Right ventricle myocardium inferior (tissue), 1 donor: ENCODE results near the gene ALB. TPM values are rescaled to one million over a fixed set of nuclear protein-coding genes. Genes with fewer than 3 reads are reported as not detected.

ENCODE experiments used
- ATAC-seq: fragments of 200-7000 bp; cut with Tn5 transposase; one replicate; pipeline ENCODE4 v1.9.1; 2020; ENCODE audit warnings: mild to moderate bottlenecking, moderate library complexity
- DNase-seq: peaks from one replicate; pipeline ENCODE4 v3.0.0; 2021; ENCODE audit errors: missing footprints
- intact Hi-C: fragments of 100-400 bp; cut with DNase I; formaldehyde crosslinking; loops from one replicate; pipeline ENCODE4 v1.11.0; 2022
- total RNA-seq: library from RNA; stranded (reverse); fragmentation: NEBNext Ultra II Directional; extraction: Animal tissue kit (Norgen Biotek cat#: 25700); gene quantifications from one replicate; pipeline ENCODE4 v1.2.1, GENCODE V29; 2021
- donor health status: DM: no; HTN: yes; CAD: no; lungs with severe emphysema.

Gene ALB
- total RNA-seq, 1 donor from 2014 or later, result not detected

DNA sequence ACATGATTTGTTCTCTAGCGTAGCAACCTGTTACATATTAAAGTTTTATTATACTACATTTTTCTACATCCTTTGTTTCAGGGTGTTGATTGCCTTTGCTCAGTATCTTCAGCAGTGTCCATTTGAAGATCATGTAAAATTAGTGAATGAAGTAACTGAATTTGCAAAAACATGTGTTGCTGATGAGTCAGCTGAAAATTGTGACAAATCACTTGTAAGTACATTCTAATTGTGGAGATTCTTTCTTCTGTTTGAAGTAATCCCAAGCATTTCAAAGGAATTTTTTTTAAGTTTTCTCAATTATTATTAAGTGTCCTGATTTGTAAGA lies 2.4 kb downstream of the ALB start:
- intact Hi-C loops, result no loop called here
- ATAC-seq (no peak), DNase-seq (no peak)

DNA sequence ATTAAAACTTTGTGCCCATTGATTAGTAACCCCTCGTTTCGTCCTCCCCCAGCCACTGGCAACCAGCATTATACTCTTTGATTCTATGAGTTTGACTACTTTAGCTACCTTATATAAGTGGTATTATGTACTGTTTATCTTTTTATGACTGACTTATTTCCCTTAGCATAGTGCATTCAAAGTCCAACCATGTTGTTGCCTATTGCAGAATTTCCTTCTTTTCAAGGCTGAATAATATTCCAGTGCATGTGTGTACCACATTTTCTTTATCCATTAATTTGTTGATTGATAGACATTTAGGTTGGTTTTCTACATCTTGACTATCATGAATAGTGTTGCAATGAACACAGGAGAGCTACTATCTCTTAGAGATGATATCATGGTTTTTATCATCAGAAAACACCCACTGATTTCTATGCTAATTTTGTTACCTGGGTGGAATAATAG lies 3.2 kb downstream of the ALB start:
- no peak for DNase-seq
- intact Hi-C loops, result no loop called here
- ATAC-seq, result no peak

DNA sequence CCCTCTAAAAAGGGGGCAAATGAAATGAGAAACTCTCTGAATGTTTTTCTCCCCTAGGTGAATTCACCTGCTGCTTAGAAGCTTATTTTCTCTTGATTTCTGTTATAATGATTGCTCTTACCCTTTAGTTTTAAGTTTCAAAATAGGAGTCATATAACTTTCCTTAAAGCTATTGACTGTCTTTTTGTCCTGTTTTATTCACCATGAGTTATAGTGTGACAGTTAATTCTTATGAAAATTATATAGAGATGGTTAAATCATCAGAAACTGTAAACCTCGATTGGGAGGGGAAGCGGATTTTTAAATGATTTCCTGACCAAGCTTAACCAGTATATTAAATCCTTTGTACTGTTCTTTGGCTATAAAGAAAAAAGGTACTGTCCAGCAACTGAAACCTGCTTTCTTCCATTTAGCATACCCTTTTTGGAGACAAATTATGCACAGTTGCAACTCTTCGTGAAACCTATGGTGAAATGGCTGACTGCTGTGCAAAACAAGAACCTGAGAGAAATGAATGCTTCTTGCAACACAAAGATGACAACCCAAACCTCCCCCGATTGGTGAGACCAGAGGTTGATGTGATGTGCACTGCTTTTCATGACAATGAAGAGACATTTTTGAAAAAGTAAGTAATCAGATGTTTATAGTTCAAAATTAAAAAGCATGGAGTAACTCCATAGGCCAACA lies 4.2 kb downstream of the ALB start:
- DNase-seq (no peak), ATAC-seq (no peak)
- intact Hi-C loops, result no loop called here

DNA sequence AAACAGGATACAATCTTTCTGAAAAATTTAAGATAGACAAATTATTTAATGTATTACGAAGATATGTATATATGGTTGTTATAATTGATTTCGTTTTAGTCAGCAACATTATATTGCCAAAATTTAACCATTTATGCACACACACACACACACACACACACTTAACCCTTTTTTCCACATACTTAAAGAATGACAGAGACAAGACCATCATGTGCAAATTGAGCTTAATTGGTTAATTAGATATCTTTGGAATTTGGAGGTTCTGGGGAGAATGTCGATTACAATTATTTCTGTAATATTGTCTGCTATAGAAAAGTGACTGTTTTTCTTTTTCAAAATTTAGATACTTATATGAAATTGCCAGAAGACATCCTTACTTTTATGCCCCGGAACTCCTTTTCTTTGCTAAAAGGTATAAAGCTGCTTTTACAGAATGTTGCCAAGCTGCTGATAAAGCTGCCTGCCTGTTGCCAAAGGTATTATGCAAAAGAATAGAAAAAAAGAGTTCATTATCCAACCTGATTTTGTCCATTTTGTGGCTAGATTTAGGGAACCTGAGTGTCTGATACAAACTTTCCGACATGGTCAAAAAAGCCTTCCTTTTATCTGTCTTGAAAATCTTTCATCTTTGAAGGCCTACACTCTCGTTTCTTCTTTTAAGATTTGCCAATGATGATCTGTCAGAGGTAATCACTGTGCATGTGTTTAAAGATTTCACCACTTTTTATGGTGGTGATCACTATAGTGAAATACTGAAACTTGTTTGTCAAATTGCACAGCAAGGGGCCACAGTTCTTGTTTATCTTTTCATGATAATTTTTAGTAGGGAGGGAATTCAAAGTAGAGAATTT lies 5.2 kb downstream of the ALB start:
- no peak for DNase-seq
- ATAC-seq, result no peak
- intact Hi-C loops, result no loop called here

DNA sequence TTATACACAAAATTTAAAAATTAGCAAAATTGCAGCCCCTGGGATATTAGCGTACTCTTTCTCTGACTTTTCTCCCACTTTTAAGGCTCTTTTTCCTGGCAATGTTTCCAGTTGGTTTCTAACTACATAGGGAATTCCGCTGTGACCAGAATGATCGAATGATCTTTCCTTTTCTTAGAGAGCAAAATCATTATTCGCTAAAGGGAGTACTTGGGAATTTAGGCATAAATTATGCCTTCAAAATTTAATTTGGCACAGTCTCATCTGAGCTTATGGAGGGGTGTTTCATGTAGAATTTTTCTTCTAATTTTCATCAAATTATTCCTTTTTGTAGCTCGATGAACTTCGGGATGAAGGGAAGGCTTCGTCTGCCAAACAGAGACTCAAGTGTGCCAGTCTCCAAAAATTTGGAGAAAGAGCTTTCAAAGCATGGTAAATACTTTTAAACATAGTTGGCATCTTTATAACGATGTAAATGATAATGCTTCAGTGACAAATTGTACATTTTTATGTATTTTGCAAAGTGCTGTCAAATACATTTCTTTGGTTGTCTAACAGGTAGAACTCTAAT lies 6.0 kb downstream of the ALB start:
- ATAC-seq (no peak), DNase-seq (no peak)
- intact Hi-C loops, result no loop called here

DNA sequence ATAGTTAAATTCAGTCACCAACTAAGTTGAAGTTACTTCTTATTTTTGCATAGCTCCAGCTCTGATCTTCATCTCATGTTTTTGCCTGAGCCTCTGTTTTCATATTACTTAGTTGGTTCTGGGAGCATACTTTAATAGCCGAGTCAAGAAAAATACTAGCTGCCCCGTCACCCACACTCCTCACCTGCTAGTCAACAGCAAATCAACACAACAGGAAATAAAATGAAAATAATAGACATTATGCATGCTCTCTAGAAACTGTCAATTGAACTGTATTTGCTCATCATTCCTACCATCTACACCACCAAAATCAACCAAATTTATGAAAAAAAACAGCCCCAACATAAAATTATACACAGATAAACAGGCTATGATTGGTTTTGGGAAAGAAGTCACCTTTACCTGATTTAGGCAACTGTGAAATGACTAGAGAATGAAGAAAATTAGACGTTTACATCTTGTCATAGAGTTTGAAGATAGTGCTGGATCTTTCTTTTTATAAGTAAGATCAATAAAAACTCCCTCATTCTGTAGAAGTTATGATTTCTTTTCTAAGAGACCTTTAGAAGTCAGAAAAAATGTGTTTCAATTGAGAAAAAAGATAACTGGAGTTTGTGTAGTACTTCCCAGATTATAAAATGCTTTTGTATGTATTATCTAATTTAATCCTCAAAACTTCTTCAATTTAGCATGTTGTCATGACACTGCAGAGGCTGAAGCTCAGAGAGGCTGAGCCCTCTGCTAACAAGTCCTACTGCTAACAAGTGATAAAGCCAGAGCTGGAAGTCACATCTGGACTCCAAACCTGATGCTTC lies 7.0 kb downstream of the ALB start:
- no peak for ATAC-seq
- DNase-seq, result no peak
- intact Hi-C loops, result no loop called here

DNA sequence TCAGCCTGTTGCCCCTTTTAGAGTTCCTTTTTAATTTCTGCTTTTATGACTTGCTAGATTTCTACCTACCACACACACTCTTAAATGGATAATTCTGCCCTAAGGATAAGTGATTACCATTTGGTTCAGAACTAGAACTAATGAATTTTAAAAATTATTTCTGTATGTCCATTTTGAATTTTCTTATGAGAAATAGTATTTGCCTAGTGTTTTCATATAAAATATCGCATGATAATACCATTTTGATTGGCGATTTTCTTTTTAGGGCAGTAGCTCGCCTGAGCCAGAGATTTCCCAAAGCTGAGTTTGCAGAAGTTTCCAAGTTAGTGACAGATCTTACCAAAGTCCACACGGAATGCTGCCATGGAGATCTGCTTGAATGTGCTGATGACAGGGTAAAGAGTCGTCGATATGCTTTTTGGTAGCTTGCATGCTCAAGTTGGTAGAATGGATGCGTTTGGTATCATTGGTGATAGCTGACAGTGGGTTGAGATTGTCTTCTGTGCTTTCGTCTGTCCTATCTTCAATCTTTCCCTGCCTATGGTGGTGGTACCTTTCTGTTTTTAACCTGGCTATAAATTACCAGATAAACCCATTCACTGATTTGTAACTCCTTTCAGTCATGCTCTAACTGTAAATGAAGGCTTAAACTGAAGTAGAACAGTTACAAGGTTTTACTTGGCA lies 7.8 kb downstream of the ALB start:
- ATAC-seq (no peak), DNase-seq (no peak)
- intact Hi-C loops, result no loop called here

DNA sequence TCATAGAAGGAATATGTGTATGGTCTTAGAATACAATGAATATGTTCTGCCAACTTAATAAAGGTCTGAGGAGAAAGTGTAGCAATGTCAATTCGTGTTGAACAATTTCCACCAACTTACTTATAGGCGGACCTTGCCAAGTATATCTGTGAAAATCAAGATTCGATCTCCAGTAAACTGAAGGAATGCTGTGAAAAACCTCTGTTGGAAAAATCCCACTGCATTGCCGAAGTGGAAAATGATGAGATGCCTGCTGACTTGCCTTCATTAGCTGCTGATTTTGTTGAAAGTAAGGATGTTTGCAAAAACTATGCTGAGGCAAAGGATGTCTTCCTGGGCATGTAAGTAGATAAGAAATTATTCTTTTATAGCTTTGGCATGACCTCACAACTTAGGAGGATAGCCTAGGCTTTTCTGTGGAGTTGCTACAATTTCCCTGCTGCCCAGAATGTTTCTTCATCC lies 9.2 kb downstream of the ALB start:
- intact Hi-C loops, result no loop called here
- no peak for DNase-seq
- ATAC-seq, result no peak

DNA sequence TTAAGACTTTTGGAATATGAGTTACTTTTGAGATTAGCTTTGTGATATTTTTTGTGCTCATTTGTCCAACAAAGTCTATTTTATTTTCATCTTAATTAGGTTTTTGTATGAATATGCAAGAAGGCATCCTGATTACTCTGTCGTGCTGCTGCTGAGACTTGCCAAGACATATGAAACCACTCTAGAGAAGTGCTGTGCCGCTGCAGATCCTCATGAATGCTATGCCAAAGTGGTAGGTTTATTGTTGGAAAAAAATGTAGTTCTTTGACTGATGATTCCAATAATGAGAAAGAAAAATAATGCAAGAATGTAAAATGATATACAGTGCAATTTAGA lies 10.8 kb downstream of the ALB start:
- ATAC-seq (no peak), DNase-seq (no peak)
- intact Hi-C loops, result no loop called here

DNA sequence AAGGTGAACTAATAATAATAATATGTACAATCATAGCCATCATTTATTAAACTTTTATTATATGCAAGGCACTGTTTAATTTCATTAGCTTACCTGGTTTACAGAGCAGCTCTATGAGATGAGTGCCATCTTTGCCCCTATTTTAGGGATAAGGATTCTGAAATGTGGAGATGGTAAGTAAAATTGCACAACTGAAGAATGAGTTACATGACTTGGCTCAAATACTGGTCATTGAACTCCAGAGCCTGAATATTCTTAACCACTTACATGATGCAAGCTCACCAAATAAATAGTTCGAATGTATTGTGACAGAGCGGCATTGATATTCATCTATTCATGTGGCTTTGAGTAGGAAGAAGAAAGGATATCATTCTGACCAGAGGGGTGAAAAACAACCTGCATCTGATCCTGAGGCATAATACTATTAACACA lies 11.7 kb downstream of the ALB start:
- no peak for DNase-seq
- intact Hi-C loops, result no loop called here
- ATAC-seq, result no peak

DNA sequence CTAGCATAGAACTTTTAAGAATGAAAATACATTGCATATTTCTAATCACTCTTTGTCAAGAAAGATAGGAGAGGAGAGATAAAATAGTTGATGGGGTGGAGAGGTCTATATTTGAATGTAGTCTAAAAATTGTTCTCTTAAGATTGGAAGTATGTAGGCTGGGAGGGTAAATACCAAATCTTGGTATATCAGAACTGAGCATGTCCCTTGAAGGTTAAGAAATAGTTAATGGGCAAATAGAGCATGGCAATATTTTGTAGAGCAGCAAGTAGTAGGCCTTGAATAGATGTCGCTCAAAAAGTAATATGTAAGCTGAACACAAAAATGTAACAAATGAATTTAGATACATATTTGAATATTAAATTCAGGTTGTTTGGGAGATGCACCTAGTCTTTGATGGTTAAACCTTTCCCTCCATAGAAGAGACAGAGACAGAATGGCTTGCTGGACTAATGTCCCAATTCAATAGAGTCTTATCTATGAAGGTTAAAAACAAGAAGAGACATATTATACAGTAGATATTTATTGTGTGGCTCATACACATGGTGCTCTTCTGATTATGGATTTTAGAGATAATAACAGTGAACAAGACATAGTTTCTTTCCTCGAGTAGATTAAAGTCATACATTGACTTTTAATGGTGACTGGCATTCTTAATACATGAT lies 12.5 kb downstream of the ALB start:
- intact Hi-C loops, result no loop called here
- no peak for DNase-seq
- no peak for ATAC-seq

DNA sequence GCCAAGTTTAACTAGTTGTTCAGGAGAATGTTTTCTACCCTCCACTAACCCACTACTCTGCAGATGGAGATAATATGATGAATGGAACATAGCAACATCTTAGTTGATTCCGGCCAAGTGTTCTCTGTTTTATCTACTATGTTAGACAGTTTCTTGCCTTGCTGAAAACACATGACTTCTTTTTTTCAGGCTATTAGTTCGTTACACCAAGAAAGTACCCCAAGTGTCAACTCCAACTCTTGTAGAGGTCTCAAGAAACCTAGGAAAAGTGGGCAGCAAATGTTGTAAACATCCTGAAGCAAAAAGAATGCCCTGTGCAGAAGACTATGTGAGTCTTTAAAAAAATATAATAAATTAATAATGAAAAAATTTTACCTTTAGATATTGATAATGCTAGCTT lies 13.3 kb downstream of the ALB start:
- intact Hi-C loops, result no loop called here
- no peak for DNase-seq
- ATAC-seq, result no peak

DNA sequence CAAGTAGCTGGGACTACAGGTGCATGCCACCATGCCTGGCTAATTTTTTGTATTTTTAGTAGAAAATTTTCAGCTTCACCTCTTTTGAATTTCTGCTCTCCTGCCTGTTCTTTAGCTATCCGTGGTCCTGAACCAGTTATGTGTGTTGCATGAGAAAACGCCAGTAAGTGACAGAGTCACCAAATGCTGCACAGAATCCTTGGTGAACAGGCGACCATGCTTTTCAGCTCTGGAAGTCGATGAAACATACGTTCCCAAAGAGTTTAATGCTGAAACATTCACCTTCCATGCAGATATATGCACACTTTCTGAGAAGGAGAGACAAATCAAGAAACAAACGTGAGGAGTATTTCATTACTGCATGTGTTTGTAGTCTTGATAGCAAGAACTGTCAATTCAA lies 13.9 kb downstream of the ALB start:
- DNase-seq, result no peak
- no peak for ATAC-seq
- intact Hi-C loops, result no loop called here

DNA sequence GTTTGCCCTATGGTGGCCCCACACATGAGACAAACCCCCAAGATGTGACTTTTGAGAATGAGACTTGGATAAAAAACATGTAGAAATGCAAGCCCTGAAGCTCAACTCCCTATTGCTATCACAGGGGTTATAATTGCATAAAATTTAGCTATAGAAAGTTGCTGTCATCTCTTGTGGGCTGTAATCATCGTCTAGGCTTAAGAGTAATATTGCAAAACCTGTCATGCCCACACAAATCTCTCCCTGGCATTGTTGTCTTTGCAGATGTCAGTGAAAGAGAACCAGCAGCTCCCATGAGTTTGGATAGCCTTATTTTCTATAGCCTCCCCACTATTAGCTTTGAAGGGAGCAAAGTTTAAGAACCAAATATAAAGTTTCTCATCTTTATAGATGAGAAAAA lies 14.6 kb downstream of the ALB start:
- ATAC-seq, result no peak
- intact Hi-C loops, result no loop called here

DNA sequence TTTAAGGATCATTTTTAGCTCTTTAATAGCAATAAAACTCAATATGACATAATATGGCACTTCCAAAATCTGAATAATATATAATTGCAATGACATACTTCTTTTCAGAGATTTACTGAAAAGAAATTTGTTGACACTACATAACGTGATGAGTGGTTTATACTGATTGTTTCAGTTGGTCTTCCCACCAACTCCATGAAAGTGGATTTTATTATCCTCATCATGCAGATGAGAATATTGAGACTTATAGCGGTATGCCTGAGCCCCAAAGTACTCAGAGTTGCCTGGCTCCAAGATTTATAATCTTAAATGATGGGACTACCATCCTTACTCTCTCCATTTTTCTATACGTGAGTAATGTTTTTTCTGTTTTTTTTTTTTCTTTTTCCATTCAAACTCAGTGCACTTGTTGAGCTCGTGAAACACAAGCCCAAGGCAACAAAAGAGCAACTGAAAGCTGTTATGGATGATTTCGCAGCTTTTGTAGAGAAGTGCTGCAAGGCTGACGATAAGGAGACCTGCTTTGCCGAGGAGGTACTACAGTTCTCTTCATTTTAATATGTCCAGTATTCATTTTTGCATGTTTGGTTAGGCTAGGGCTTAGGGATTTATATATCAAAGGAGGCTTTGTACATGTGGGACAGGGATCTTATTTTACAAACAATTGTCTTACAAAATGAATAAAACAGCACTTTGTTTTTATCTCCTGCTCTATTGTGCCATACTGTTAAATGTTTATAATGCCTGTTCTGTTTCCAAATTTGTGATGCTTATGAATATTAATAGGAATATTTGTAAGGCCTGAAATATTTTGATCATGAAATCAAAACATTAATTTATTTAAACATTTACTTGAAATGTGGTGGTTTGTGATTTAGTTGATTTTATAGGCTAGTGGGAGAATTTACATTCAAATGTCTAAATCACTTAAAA lies 15.3 kb downstream of the ALB start:
- DNase-seq, result no peak
- intact Hi-C loops, result no loop called here
- no peak for ATAC-seq

More for the DNA sequence above, 14.6 kb downstream of the ALB start:
- no peak for DNase-seq

DNA sequence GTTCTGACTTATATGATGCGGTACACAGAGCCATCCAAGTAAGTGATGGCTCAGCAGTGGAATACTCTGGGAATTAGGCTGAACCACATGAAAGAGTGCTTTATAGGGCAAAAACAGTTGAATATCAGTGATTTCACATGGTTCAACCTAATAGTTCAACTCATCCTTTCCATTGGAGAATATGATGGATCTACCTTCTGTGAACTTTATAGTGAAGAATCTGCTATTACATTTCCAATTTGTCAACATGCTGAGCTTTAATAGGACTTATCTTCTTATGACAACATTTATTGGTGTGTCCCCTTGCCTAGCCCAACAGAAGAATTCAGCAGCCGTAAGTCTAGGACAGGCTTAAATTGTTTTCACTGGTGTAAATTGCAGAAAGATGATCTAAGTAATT lies 16.5 kb downstream of the ALB start:
- intact Hi-C loops, result no loop called here
- ATAC-seq (no peak), DNase-seq (no peak)

DNA sequence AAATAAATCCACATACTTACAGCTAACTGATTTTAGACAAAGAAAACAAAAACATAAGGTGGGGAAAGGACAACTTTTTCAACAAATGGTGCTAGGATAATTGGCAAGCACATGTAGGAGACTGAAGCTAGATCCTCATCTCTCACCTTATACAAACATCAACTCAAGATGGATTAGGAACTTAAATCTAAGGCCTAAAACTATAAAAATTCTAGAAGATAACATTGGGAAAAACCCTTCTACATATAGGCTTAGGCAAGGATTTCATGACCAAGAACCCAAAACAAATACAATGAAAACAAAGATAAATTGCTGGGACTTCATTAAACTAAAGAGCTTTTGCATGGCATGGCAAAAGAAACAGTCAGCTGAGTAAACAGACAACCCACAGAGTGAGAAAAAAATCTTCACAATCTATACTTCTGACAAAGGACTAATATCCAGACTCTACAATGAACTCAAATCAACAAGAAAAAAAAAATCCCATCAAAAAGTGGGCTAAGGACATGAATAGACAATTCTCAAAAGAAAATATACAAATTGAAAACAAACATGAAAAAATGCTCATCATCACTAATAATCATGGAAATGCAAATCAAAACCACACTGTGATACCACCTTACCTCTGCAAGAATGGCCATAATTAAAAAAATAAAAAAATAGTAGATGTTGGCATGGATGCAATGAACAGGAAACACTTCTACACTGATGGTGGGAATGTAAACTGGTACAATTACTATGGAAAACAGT lies 17.8 kb downstream of the ALB start:
- intact Hi-C loops, result no loop called here
- DNase-seq (no peak), ATAC-seq (no peak)
